GM12878 (cell line): Measurements from ENCODE around the gene PRAMEF2.

ENCODE experiments used
- CBFB ChIP-seq: IDR thresholded peaks from 2 replicates; pipeline ENCODE4 v1.6.1; 2016; ENCODE audit warnings: antibody characterized with exemption, low read depth
- CEBPB ChIP-seq, 2 experiments: fragments of 150-350 bp in 1 of 2; IDR thresholded peaks; 2 replicates each; pipeline ENCODE4 v1.6.1; 2012 to 2014; ENCODE audit warnings: low read depth in 2 of 2, low read length in 2 of 2, borderline replicate concordance in 1 of 2, inconsistent platforms in 1 of 2
- CHD4 ChIP-seq: fragments of 200-600 bp; sonication (generic); IDR thresholded peaks from 2 replicates; pipeline ENCODE4 v1.6.1; 2016; ENCODE audit warnings: mild to moderate bottlenecking
- CUX1 ChIP-seq: IDR thresholded peaks from 2 replicates; pipeline ENCODE4 v1.6.1; 2012; ENCODE audit warnings: improper control_type of control experiment, low read depth, low read length; ENCODE audit not compliant: insufficient replicate concordance
- EZH2 ChIP-seq: IDR thresholded peaks from 2 replicates; pipeline ENCODE4 v1.6.1; 2012; ENCODE audit warnings: low read depth, mild to moderate bottlenecking, control low read depth, inconsistent platforms, low read length, borderline replicate concordance; ENCODE audit not compliant: control insufficient read depth
- JUND ChIP-seq: IDR thresholded peaks from 2 replicates; pipeline ENCODE4 v1.6.1; 2012; ENCODE audit warnings: low read depth, mild to moderate bottlenecking, low read length, improper control_type of control experiment, moderate library complexity
- POLR2A ChIP-seq: IDR thresholded peaks from 2 replicates; pipeline ENCODE4 v1.6.1; 2011; ENCODE audit warnings: low read depth, mild to moderate bottlenecking, low read length
- ZNF274 ChIP-seq: IDR thresholded peaks from one replicate; pipeline ENCODE4 v1.8.0; 2011; ENCODE audit not compliant: insufficient read length, insufficient read depth
- TF ChIP-seq, protein P1 (sequence below): IDR thresholded peaks from 2 replicates; pipeline ENCODE4 v1.6.1; 2012; ENCODE audit warnings: mild to moderate bottlenecking, low read depth, low read length
- TF ChIP-seq, protein P2 (sequence below), 3 experiments: IDR thresholded peaks in 2 of 3; conservative IDR thresholded peaks in 1 of 3; 2 replicates each; pipeline ENCODE4 v1.5.1; 2011; ENCODE audit warnings: low read depth in 3 of 3, low read length in 3 of 3, mild to moderate bottlenecking in 3 of 3, control low read depth in 2 of 3, moderate library complexity in 2 of 3, inconsistent platforms in 1 of 3, mixed read lengths in 1 of 3; ENCODE audit not compliant: control insufficient read depth in 2 of 3, insufficient read depth in 1 of 3; ENCODE audit errors: extremely low read depth in 1 of 3

GRCh38 chr1:12851779-12852178 lies 5.1 kb upstream of the PRAMEF2 start:
- TF ChIP-seq CHD4: no peak
- TF ChIP-seq, protein P1, sequence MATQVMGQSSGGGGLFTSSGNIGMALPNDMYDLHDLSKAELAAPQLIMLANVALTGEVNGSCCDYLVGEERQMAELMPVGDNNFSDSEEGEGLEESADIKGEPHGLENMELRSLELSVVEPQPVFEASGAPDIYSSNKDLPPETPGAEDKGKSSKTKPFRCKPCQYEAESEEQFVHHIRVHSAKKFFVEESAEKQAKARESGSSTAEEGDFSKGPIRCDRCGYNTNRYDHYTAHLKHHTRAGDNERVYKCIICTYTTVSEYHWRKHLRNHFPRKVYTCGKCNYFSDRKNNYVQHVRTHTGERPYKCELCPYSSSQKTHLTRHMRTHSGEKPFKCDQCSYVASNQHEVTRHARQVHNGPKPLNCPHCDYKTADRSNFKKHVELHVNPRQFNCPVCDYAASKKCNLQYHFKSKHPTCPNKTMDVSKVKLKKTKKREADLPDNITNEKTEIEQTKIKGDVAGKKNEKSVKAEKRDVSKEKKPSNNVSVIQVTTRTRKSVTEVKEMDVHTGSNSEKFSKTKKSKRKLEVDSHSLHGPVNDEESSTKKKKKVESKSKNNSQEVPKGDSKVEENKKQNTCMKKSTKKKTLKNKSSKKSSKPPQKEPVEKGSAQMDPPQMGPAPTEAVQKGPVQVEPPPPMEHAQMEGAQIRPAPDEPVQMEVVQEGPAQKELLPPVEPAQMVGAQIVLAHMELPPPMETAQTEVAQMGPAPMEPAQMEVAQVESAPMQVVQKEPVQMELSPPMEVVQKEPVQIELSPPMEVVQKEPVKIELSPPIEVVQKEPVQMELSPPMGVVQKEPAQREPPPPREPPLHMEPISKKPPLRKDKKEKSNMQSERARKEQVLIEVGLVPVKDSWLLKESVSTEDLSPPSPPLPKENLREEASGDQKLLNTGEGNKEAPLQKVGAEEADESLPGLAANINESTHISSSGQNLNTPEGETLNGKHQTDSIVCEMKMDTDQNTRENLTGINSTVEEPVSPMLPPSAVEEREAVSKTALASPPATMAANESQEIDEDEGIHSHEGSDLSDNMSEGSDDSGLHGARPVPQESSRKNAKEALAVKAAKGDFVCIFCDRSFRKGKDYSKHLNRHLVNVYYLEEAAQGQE: no peak
- TF ChIP-seq EZH2: no peak
- no peak for TF ChIP-seq JUND
- TF ChIP-seq CEBPB (IDR thresholded peaks at IDR 0.05; ENCODE audit: borderline replicate concordance in 1 of 2, low read depth in 2 of 2, low read length in 2 of 2): no peak
- no peak for TF ChIP-seq POLR2A
- no peak for TF ChIP-seq CBFB
- no peak for TF ChIP-seq ZNF274
- TF ChIP-seq CUX1: no peak
- TF ChIP-seq, protein P2, sequence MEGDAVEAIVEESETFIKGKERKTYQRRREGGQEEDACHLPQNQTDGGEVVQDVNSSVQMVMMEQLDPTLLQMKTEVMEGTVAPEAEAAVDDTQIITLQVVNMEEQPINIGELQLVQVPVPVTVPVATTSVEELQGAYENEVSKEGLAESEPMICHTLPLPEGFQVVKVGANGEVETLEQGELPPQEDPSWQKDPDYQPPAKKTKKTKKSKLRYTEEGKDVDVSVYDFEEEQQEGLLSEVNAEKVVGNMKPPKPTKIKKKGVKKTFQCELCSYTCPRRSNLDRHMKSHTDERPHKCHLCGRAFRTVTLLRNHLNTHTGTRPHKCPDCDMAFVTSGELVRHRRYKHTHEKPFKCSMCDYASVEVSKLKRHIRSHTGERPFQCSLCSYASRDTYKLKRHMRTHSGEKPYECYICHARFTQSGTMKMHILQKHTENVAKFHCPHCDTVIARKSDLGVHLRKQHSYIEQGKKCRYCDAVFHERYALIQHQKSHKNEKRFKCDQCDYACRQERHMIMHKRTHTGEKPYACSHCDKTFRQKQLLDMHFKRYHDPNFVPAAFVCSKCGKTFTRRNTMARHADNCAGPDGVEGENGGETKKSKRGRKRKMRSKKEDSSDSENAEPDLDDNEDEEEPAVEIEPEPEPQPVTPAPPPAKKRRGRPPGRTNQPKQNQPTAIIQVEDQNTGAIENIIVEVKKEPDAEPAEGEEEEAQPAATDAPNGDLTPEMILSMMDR (IDR thresholded peaks at IDR 0.05 in 2 of 3, conservative IDR thresholded peaks at IDR 0.05 in 1 of 3; ENCODE audit: control insufficient read depth in 2 of 3, extremely low read depth in 1 of 3, insufficient read depth in 1 of 3, low read depth in 3 of 3, low read length in 3 of 3): no peak
